IMR-90 (cell line): ENCODE data around the gene ZNF688. TPM values are rescaled to one million over a fixed set of nuclear protein-coding genes. Genes with fewer than 3 reads are reported as not detected.

Experiments
- ATAC-seq: fragments of 200-7000 bp; cut with Tn5 transposase; 2 replicates; pipeline ENCODE4 v1.9.1; 2020; ENCODE audit warnings: low read depth, mild to moderate bottlenecking, moderate library complexity
- BruUV-seq: library from RNA; stranded (reverse); fragments of 400-500 nt; replicated peaks from 2 replicates; lab custom pipeline; 2021; lab: Mats Ljungman, UMichigan
- CTCF ChIA-PET: fragments of 300-600 bp; formaldehyde crosslinking; extraction: SDS; loops from one replicate; lab custom pipeline; 2021; ENCODE audit warnings: antibody characterized with exemption; lab: Yijun Ruan, JAX
- POLR2A ChIA-PET: fragments of 300-600 bp; sonication (Branson Sonifier 250); formaldehyde crosslinking; loops from one replicate; lab custom pipeline; 2022; ENCODE audit warnings: antibody characterized with exemption; ENCODE audit not compliant: unreplicated experiment; lab: Charles Lee
- DNase-seq: peaks from one replicate; pipeline ENCODE4 v3.0.0; 2013
- H2AFZ ChIP-seq: replicated peaks from 2 replicates; pipeline ENCODE3; 2013; ENCODE audit warnings: low read length, mild to moderate bottlenecking; ENCODE audit not compliant: poor library complexity
- H2AK5ac ChIP-seq: 2 replicates; pipeline ENCODE4 v1.6.1; 2013; ENCODE audit warnings: low read depth, low read length, inconsistent platforms
- H2AK9ac ChIP-seq: replicated peaks from 2 replicates; pipeline ENCODE3; 2013; ENCODE audit warnings: mild to moderate bottlenecking, low read depth, low read length, moderate library complexity; ENCODE audit not compliant: poor library complexity
- H2BK120ac ChIP-seq: 2 replicates; pipeline ENCODE4 v1.6.1; 2013; ENCODE audit warnings: low read depth, low read length, inconsistent platforms
- H2BK15ac ChIP-seq: 3 replicates; pipeline ENCODE4 v1.6.1; 2013; ENCODE audit warnings: low read depth, low read length, inconsistent platforms
- H2BK20ac ChIP-seq: 2 replicates; pipeline ENCODE4 v1.6.1; 2013; ENCODE audit warnings: low read depth, mild to moderate bottlenecking, inconsistent platforms, low read length, moderate library complexity
- H2BK5ac ChIP-seq: 2 replicates; pipeline ENCODE4 v1.6.1; 2013; ENCODE audit warnings: mild to moderate bottlenecking, low read depth, low read length, inconsistent platforms; ENCODE audit not compliant: poor library complexity, severe bottlenecking
- H3K14ac ChIP-seq: replicated peaks from 2 replicates; pipeline ENCODE4 v1.6.1; 2013; ENCODE audit warnings: low read depth, low read length, inconsistent platforms
- H3K18ac ChIP-seq: 2 replicates; pipeline ENCODE4 v1.6.1; 2013; ENCODE audit warnings: low read depth, low read length, control low read depth
- H3K23ac ChIP-seq: 2 replicates; pipeline ENCODE4 v1.6.1; 2013; ENCODE audit warnings: low read depth, low read length, inconsistent platforms
- H3K27ac ChIP-seq: 2 replicates; pipeline ENCODE4 v1.5.1; 2013; ENCODE audit warnings: mild to moderate bottlenecking, control low read depth, low read length; ENCODE audit not compliant: insufficient read depth
- H3K27me3 ChIP-seq: 2 replicates; pipeline ENCODE4 v1.6.1; 2013; ENCODE audit warnings: low read length; ENCODE audit not compliant: control insufficient read depth, insufficient read depth
- H3K36me3 ChIP-seq: 2 replicates; pipeline ENCODE4 v1.6.1; 2013; ENCODE audit warnings: low read length, mixed read lengths; ENCODE audit not compliant: control insufficient read depth, insufficient read depth
- H3K4ac ChIP-seq: 2 replicates; pipeline ENCODE4 v1.6.1; 2013; ENCODE audit warnings: low read depth, low read length, inconsistent platforms
- H3K4me1 ChIP-seq: 2 replicates; pipeline ENCODE4 v1.6.1; 2013; ENCODE audit warnings: low read length, mixed read lengths; ENCODE audit not compliant: control insufficient read depth, insufficient read depth
- H3K4me2 ChIP-seq: 2 replicates; pipeline ENCODE4 v1.6.1; 2013; ENCODE audit warnings: low read depth, mild to moderate bottlenecking, control low read depth, low read length, moderate library complexity
- H3K4me3 ChIP-seq: 2 replicates; pipeline ENCODE4 v1.5.1; 2013; ENCODE audit warnings: low read depth, mild to moderate bottlenecking, control low read depth, low read length, moderate library complexity; ENCODE audit not compliant: insufficient read depth
- H3K56ac ChIP-seq: 2 replicates; pipeline ENCODE4 v1.6.1; 2013; ENCODE audit warnings: low read length, inconsistent platforms; ENCODE audit not compliant: insufficient read depth; ENCODE audit errors: extremely low read depth
- H3K79me1 ChIP-seq, 2 experiments: 2 replicates each; pipeline ENCODE4 v1.6.1; 2013; ENCODE audit warnings: low read length in 2 of 2, inconsistent platforms in 1 of 2, low read depth in 1 of 2
- H3K9ac ChIP-seq: 2 replicates; pipeline ENCODE4 v1.6.1; 2013; ENCODE audit warnings: low read depth, low read length, control low read depth
- H3K9me1 ChIP-seq: 2 replicates; pipeline ENCODE4 v1.6.1; 2013; ENCODE audit warnings: low read length, inconsistent platforms; ENCODE audit not compliant: insufficient read depth
- H3K9me3 ChIP-seq: 2 replicates; pipeline ENCODE4 v1.6.1; 2013; ENCODE audit warnings: low read length; ENCODE audit not compliant: control insufficient read depth, insufficient read depth
- H4K20me1 ChIP-seq: 2 replicates; pipeline ENCODE4 v1.6.1; 2013; ENCODE audit warnings: low read length, inconsistent platforms; ENCODE audit not compliant: insufficient read depth
- H4K5ac ChIP-seq: 2 replicates; pipeline ENCODE4 v1.6.1; 2013; ENCODE audit warnings: mild to moderate bottlenecking, low read depth, low read length, control low read depth
- H4K8ac ChIP-seq, 2 experiments: 2 replicates each; pipeline ENCODE4 v1.6.1; 2013; ENCODE audit warnings: low read depth in 2 of 2, low read length in 2 of 2, control low read depth in 1 of 2, inconsistent platforms in 1 of 2
- H4K91ac ChIP-seq: 2 replicates; pipeline ENCODE4 v1.6.1; 2013; ENCODE audit warnings: low read depth, low read length, inconsistent platforms; ENCODE audit not compliant: insufficient read depth
- BHLHE40 ChIP-seq: fragments of 150-350 bp; IDR thresholded peaks from 2 replicates; pipeline ENCODE4 v1.6.1; 2016; ENCODE audit warnings: mild to moderate bottlenecking, low read depth, low read length
- FOS ChIP-seq: fragments of 150-350 bp; IDR thresholded peaks from 2 replicates; pipeline ENCODE4 v1.6.1; 2016; ENCODE audit warnings: low read depth, low read length
- MAFK ChIP-seq: IDR thresholded peaks from 2 replicates; pipeline ENCODE4 v1.6.1; 2012; ENCODE audit warnings: low read depth, low read length, improper control_type of control experiment
- MAZ ChIP-seq: IDR thresholded peaks from 2 replicates; pipeline ENCODE4 v1.6.1; 2012; ENCODE audit warnings: low read depth, mild to moderate bottlenecking, low read length, improper control_type of control experiment, moderate library complexity, borderline replicate concordance
- RCOR1 ChIP-seq: IDR thresholded peaks from 2 replicates; pipeline ENCODE4 v1.6.1; 2012; ENCODE audit warnings: mild to moderate bottlenecking, low read length, improper control_type of control experiment; ENCODE audit not compliant: insufficient replicate concordance
- RFX5 ChIP-seq: IDR thresholded peaks from 2 replicates; pipeline ENCODE4 v1.8.0; 2012; ENCODE audit warnings: low read depth, mild to moderate bottlenecking, low read length, moderate library complexity
- SMC3 ChIP-seq: fragments of 150-350 bp; IDR thresholded peaks from 2 replicates; pipeline ENCODE4 v1.6.1; 2016; ENCODE audit warnings: low read depth, mild to moderate bottlenecking, antibody characterized with exemption, low read length, moderate library complexity
- WGBS, 2 experiments: methylation state at CpG; one replicate each; pipeline versions ENCODE4 v1.1.5 to v1.1.7; 2013; ENCODE audit warnings: missing lambda C conversion rate in 2 of 2; ENCODE audit not compliant: insufficient read length in 1 of 2; ENCODE audit errors: extremely low coverage in 2 of 2; 5-methylcytosine and 5-hydroxymethylcytosine counted together
- dilution Hi-C: fragments of 300-500 bp; cut with HindIII; formaldehyde crosslinking; loops from one replicate; pipeline ENCODE4 v1.14.3; 2018; ENCODE audit warnings: low sequenced_read_pairs; ENCODE audit not compliant: unreplicated experiment
- in situ Hi-C: fragments of 300-500 bp; cut with MboI; formaldehyde crosslinking; loops from 3 replicates; pipeline ENCODE4 v1.14.3; 2019; ENCODE audit warnings: low sequenced_read_pairs, inconsistent platforms, mixed read lengths
- intact Hi-C: fragments of 100-400 bp; cut with micrococcal nuclease; formaldehyde crosslinking; loops from 2 replicates; pipeline ENCODE4 v1.10.0; 2022
- polyA plus RNA-seq, 3 experiments: library from polyadenylated mRNA; depleted of rRNA; stranded (reverse); fragments of >200 nt; gene quantifications; 2 replicates each; pipeline ENCODE4 v1.2.3, GENCODE V29; 2012; ENCODE audit warnings: low replicate concordance in 1 of 3
- total RNA-seq: library from RNA; depleted of rRNA; stranded (reverse); fragments of >200 nt; gene quantifications from 2 replicates; pipeline ENCODE4 v1.2.3, GENCODE V29; 2012
- TF ChIP-seq, protein P1 (sequence below): fragments of 150-350 bp; IDR thresholded peaks from 2 replicates; pipeline ENCODE4 v1.6.1; 2016; ENCODE audit warnings: low read depth, mild to moderate bottlenecking, low read length, moderate library complexity, borderline replicate concordance
- TF ChIP-seq, protein P2 (sequence below): fragments of 150-350 bp; IDR thresholded peaks from 2 replicates; pipeline ENCODE4 v1.6.1; 2017; ENCODE audit warnings: mild to moderate bottlenecking, antibody characterized with exemption, low read length, low read depth

Gene ZNF688
- total and polyA plus RNA-seq, 2 of the 4 experiments (the other 2 are of a cell fraction), result 1.8 to 3.7 TPM

GRCh38 chr16:30527635-30528178 is 43.8 kb downstream of the ZNF688 start:
- dilution Hi-C loops, result no loop called here
- peak overlapping the region; percentile 68 for H2AK5ac ChIP-seq
- peak overlapping the region; percentile 2 for H2AK9ac ChIP-seq
- H3K79me1 ChIP-seq, result peaks cover 5 to 6% of the 10 kb centered on the region in 2 experiments; a peak in 3 of 4 replicates
- 61% methylated on average over 3 of the region's 14 CpGs; no CpG with 5 or more reads in 1 of the 2 experiments for WGBS, 2 experiments
- H3K4ac ChIP-seq, result peak overlapping the region; percentile 85
- H2BK120ac ChIP-seq, result peak overlapping the region; percentile 13
- in situ Hi-C loops, result no loop called here
- H3K9me1 ChIP-seq, result peaks cover 5% of the 10 kb centered on the region
- no peaks in the 10 kb centered on the region; the same call in 1 of the 2 replicates for H4K20me1 ChIP-seq
- no peak for DNase-seq
- peak overlapping the region; percentile 35 for H3K14ac ChIP-seq
- H4K8ac ChIP-seq, result peak overlapping the region; percentile 74 to 96
- peak overlapping the region; percentile 55 for H3K23ac ChIP-seq
- intact Hi-C loops, result loop anchor here (1.0 to 2.0 kb wide), 4 partner anchors 44 to 131 kb away; partner anchors contain the start of genes FBRS, PRR14 and ZNF688
- H2BK15ac ChIP-seq, result no peak overlapping the region; the same call in 2 of the 3 replicates
- peaks cover 14% of the 10 kb centered on the region; the same call in 1 of the 2 replicates for H3K36me3 ChIP-seq
- H3K4me3 ChIP-seq, result peak overlapping the region; percentile 23; the same call in 1 of the 2 replicates
- H2BK5ac ChIP-seq, result peak overlapping the region; percentile 74
- peak overlapping the region; percentile 74 for H3K27ac ChIP-seq
- peak overlapping the region; percentile 67 for H3K9ac ChIP-seq
- H3K18ac ChIP-seq, result peak overlapping the region; percentile 25
- peak overlapping the region; percentile 72 for H4K91ac ChIP-seq
- H2BK20ac ChIP-seq, result no peak overlapping the region
- no peak for ATAC-seq
- H3K4me1 ChIP-seq, result peaks cover 5% of the 10 kb centered on the region
- no TSS peak for BruUV-seq
- CTCF ChIA-PET, result interaction anchor here (0.5 kb wide), 1 partner anchor 108 kb away, joined by 4 read pairs; no protein-coding TSS in a partner anchor
- TF ChIP-seq BHLHE40, result no peak
- TF ChIP-seq RCOR1, result no peak
- TF ChIP-seq, protein P1, sequence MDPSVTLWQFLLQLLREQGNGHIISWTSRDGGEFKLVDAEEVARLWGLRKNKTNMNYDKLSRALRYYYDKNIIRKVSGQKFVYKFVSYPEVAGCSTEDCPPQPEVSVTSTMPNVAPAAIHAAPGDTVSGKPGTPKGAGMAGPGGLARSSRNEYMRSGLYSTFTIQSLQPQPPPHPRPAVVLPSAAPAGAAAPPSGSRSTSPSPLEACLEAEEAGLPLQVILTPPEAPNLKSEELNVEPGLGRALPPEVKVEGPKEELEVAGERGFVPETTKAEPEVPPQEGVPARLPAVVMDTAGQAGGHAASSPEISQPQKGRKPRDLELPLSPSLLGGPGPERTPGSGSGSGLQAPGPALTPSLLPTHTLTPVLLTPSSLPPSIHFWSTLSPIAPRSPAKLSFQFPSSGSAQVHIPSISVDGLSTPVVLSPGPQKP, result no peak
- TF ChIP-seq MAZ, result no peak
- no peak for TF ChIP-seq SMC3
- no peak for TF ChIP-seq RFX5
- TF ChIP-seq MAFK, result no peak
- TF ChIP-seq, protein P2, sequence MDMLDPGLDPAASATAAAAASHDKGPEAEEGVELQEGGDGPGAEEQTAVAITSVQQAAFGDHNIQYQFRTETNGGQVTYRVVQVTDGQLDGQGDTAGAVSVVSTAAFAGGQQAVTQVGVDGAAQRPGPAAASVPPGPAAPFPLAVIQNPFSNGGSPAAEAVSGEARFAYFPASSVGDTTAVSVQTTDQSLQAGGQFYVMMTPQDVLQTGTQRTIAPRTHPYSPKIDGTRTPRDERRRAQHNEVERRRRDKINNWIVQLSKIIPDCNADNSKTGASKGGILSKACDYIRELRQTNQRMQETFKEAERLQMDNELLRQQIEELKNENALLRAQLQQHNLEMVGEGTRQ, result no peak
- no peak for TF ChIP-seq FOS
- POLR2A ChIA-PET, result interaction anchor here (0.6 kb wide), 1 partner anchor 101 kb away, joined by 6 read pairs; no protein-coding TSS in a partner anchor
- H4K5ac ChIP-seq, result peak overlapping the region; percentile 74
- H3K27me3 ChIP-seq, result no peaks in the 10 kb centered on the region
- no peaks in the 10 kb centered on the region for H3K9me3 ChIP-seq
- H3K4me2 ChIP-seq, result peak overlapping the region; percentile 91
- peak overlapping the region; percentile 100 for H2AFZ ChIP-seq
- H3K56ac ChIP-seq, result peak overlapping the region; percentile 36; the same call in 1 of the 2 replicates
